Kasumi-1 (cell line): ENCODE results near the gene ALDH9A1.
A peak's percentile ranks its signal among the peaks of the same experiment; 100 is the strongest.
"Not testable (repeated sequence)": the region's sequence is repeated elsewhere in the genome, so short reads cannot be mapped to it uniquely, and the experiment has no call there.

Source experiments
- DNase-seq, 2 experiments: peaks; one replicate each; lab custom pipeline; 2025; lab: John Stamatoyannopoulos, UW

ALDH9A1 gene

DNA sequence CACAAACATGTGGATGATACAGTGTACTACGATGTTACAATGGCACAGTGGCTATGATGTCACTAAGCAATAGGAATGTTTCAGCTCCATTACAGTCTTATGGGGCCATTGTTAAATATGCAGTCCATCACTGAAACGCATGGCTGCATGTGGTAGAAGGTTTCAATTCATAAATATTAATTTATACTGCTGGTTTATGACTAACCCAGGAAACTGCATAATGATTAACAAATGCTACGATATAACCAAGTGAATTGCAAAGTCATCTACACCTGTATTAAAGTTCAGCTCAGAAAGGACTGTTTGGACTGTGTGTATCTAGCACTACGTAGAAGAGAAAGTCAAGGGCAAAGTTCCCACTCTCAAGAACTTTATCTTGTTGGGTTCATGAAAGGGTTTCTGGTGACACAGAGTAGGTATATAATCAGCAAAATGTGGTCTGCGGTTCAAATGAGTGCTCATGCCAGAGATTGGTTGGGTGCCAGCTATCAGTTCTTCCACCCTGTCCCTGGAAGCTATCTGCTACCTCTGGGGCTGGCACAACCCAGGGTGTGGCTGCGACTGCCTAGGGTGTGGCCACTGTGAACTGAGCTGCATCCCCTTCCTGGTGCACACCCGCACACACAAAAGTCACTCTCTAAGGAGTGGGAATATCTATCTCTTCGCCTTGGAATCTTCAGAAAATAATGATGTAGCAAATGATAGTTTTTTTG is 52.6 kb downstream of the ALDH9A1 start:
- DNase-seq: no peak

GRCh38 chr1:165644064-165644735 is 54.2 kb downstream of the ALDH9A1 start:
- no peak for DNase-seq

GRCh38 chr1:165641231-165641987 is 57.0 kb downstream of the ALDH9A1 start:
- DNase-seq: no peak

DNA sequence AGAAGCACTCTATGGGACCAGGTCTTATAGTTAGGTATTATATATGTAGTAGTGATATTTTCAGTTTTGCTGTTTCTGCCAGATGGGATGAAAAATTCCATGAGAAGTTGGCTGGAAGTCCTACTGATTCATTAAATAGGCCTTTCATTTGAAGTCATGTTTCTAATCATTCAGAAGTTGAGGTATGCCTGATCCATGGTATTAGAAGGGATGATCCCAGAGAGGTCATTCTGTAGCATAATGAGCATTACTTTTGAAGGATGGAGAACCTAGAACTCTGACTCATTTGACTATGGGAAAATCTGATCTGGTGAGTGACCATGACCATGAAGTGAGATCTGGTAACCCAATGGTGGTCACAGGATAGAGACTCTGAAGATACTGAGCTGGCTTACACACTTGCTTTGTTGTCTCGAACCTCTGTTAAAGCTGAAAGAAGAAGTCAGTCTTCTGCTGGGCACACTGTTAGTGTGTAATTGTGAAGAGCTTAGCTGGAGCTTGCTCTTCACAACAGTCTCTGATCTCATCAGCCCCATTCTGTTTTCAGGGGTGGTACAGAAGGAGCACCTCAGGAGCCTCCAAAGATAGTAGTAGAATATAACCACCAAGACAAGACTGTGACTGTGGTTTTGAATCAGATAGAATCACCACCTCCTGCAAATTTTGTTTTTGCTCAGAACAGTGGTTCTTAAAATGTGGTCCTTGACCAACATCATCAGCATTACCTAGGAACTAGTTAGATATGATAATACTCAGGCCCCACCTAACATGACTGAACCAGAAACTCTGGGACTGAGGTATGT is 58.3 kb downstream of the ALDH9A1 start:
- no peak for DNase-seq

GRCh38 chr1:165638211-165638610 is 60.2 kb downstream of the ALDH9A1 start:
- not testable (repeated sequence) for DNase-seq

DNA sequence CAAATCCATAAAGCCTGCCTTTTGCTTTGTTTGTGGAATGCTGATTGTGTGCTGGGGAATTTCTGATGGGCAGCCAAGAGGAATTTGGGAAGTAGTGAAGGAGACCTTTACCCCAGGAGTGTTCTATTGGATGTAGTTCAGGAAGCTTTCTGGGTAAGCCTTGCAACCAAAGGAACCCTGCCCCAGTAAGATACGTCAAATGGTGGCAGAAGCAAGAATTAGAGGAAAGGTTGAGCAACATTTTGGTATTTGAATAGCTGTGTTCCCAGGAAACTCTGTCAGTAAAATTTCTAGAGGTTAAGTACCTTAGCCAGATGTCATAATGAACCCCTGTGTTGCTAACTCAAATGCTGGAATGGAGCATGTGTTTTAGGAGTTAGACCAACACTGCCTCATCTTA is 60.9 kb downstream of the ALDH9A1 start:
- DNase-seq: no peak

DNA sequence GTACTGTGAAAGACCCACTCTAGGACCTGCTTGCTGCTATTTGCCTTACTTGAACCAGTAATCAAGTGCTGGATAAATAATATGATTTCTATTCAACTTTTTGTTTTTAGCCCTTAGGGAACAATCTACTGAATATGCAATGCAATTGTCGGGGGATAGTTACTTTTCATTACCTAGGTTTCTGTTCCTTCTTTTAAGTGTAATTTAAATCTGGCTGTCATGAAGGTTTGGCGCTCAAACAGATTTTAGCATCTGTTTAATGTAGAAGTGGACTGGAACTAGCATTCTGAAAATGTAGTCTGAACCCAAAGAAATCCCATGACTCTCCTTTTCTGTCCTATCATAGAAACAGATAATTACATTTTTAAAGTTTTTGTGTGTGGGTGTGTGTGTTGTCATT is 62.5 kb downstream of the ALDH9A1 start:
- DNase-seq: no peak

DNA sequence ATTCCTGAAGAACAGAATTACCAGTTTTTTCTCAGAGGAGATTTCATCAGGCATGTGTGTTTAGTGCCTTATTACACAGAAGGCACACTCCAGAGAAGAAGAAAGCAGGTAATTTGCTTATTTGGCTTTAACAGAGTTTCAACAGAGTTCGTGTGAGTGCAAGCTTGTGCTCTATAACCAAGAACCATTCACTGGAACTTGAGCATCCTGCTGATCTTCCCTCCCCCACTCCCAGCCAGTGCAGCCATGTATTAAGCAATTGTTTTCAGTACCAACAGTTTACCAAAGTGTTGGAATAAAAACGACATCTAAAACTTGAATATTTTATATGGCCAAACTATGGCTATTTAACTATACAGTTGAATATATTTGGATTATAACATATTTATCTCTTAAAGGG is 63.0 kb downstream of the ALDH9A1 start:
- DNase-seq: no peak

GRCh38 chr1:165634154-165634921 is 64.0 kb downstream of the ALDH9A1 start:
- DNase-seq: no peak

- DNase-seq: no peak
These were observed 64.7 kb downstream of the ALDH9A1 start for GRCh38 chr1:165633614-165634013.

GRCh38 chr1:165632491-165632890 is 65.9 kb downstream of the ALDH9A1 start:
- peak; percentile 30 to 48 for DNase-seq

- DNase-seq: no peak
These were observed 66.3 kb downstream of the ALDH9A1 start for GRCh38 chr1:165632152-165632469.

GRCh38 chr1:165631342-165632151 is 66.8 kb downstream of the ALDH9A1 start:
- peak; percentile 74 to 85 for DNase-seq

DNA sequence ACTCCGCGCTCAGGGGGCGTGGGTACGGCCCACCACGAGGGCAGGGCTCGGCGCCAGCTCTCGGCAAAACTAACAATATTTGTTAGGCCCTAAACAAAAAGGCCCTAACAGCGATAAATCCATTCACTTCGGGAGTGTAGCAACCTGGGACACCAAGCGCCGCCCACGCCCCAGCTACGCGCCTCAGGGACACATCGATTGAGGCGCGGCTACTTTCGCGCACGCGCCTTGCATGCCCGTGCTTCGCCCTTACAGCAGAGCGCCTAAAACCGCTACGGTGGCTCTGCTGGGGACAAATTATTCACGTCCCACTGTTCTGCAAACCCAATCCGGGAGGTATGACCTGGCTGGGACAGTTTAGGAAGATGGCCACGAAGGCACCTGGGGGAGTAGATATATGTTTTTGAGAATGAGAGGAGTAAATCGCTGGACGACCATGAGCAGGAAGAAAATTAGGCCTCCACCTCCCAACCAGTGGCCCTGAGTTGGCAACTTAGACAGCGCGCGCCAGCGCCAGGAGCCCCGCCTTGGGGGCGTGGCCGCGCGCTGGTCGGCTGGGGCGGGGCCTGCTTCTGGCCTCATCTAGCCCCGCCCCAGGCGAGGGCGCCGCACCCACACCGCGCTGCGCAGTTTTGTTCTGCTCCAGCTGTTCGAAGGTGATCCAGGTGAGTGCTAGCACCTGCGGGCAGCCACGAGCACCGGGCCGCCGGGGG is 67.6 kb downstream of the ALDH9A1 start, which contains the start of gene MGST3:
TSS of gene MGST3 (plus strand) at position 606 of the 713 bp plus-strand sequence. CDS start 18,614 bp downstream, outside the sequence.
- peak; percentile 85 to 86 for DNase-seq

- DNase-seq: peak in 1 of 2 experiments; percentile 57
These were observed 68.3 kb downstream of the ALDH9A1 start for GRCh38 chr1:165629848-165630628.

GRCh38 chr1:165629151-165629550 is 69.2 kb downstream of the ALDH9A1 start:
- DNase-seq: no peak

DNA sequence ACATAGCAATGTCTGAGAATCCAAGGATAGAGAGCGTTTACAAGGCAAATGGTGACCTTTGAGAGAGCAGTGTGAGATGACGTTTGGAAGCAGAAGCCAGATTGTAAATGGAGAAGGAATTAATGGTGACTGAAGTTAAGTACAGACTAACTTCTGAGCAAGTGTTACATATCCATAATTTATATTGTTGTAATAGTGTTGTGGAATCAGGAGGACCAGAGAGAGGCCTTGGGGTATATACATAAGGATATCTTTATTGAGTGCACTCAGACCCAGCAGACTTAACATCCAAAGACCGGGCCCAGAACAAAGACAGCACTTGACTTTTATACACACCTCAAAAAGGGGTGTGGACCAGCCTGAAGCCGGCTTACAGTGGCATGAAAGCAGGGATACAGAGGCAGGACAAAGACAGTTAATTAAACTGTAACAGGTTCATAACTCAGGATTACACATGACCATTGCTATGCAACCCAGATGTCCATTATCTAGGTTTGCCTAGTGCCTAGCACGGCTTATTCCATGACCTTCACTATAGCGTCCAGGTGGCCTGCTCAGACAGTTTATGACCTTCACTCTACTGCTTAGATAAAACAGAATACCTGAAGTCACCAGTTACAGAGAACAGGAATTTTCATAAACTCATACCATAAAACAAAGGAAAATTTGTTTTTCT is 70.1 kb downstream of the ALDH9A1 start:
- no peak for DNase-seq

DNA sequence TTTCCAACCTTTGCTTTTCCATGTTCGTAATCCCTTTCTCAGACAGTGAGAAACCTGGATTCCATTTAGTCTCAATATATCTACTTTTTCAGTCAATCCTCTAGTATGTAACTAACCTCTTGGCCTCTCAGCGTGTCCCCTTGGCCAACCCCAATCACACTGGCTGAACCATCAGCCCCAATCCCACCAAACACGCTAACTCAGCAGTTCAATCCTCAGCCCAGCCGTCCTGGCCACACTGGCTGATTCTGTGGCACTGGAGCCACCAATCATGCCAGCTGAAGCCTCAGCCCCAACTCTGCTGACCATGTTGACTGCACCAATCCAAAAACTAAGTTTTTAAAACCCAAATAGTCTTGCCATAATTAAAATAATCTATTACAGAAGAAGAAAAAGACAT is 73.9 kb downstream of the ALDH9A1 start:
- no peak for DNase-seq
